ENCODE results near the gene IGFBP5.

IGFBP5 gene

GRCh38 chr2:216670266-216671080 lies 24.9 kb downstream of the IGFBP5 start:
- TF ChIP-seq, protein P1, sequence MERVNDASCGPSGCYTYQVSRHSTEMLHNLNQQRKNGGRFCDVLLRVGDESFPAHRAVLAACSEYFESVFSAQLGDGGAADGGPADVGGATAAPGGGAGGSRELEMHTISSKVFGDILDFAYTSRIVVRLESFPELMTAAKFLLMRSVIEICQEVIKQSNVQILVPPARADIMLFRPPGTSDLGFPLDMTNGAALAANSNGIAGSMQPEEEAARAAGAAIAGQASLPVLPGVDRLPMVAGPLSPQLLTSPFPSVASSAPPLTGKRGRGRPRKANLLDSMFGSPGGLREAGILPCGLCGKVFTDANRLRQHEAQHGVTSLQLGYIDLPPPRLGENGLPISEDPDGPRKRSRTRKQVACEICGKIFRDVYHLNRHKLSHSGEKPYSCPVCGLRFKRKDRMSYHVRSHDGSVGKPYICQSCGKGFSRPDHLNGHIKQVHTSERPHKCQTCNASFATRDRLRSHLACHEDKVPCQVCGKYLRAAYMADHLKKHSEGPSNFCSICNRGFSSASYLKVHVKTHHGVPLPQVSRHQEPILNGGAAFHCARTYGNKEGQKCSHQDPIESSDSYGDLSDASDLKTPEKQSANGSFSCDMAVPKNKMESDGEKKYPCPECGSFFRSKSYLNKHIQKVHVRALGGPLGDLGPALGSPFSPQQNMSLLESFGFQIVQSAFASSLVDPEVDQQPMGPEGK (CRISPR knock-in tag; IDR thresholded peaks at IDR 0.05; ENCODE audit: borderline replicate concordance) = no peak
- TF ChIP-seq ESRRG (CRISPR knock-in tag; IDR thresholded peaks at IDR 0.05) (no peak), RARB (CRISPR knock-in tag; IDR thresholded peaks at IDR 0.05) (no peak), PPARA (CRISPR knock-in tag; IDR thresholded peaks at IDR 0.05; ENCODE audit: borderline replicate concordance) (no peak), CREB5 (CRISPR knock-in tag; IDR thresholded peaks at IDR 0.05; ENCODE audit: low read depth) (no peak), TOX (CRISPR knock-in tag; IDR thresholded peaks at IDR 0.05; ENCODE audit: borderline replicate concordance) (no peak), TCF4 (CRISPR knock-in tag; IDR thresholded peaks at IDR 0.05; ENCODE audit: borderline replicate concordance) (no peak), POU6F1 (CRISPR knock-in tag; IDR thresholded peaks at IDR 0.05; ENCODE audit: borderline replicate concordance, low read depth) (no peak), ZNF8 (CRISPR knock-in tag; IDR thresholded peaks at IDR 0.05) (no peak), BACH2 (CRISPR knock-in tag; IDR thresholded peaks at IDR 0.05; ENCODE audit: borderline replicate concordance) (no peak), ZFP3 (CRISPR knock-in tag; IDR thresholded peaks at IDR 0.05) (no peak), GLIS3 (CRISPR knock-in tag; IDR thresholded peaks at IDR 0.05) (no peak), ZNF565 (CRISPR knock-in tag; conservative IDR thresholded peaks at IDR 0.05; ENCODE audit: low read depth) (no peak), ISL1 (CRISPR knock-in tag; IDR thresholded peaks at IDR 0.05) (no peak), ZFP30 (CRISPR knock-in tag; IDR thresholded peaks at IDR 0.05) (no peak), CSDC2 (CRISPR knock-in tag; IDR thresholded peaks at IDR 0.05) (no peak), ZNF70 (CRISPR knock-in tag; IDR thresholded peaks at IDR 0.05) (no peak), ARNTL (CRISPR knock-in tag; IDR thresholded peaks at IDR 0.05; ENCODE audit: borderline replicate concordance, low read depth) (no peak)
- TF ChIP-seq, protein P2, sequence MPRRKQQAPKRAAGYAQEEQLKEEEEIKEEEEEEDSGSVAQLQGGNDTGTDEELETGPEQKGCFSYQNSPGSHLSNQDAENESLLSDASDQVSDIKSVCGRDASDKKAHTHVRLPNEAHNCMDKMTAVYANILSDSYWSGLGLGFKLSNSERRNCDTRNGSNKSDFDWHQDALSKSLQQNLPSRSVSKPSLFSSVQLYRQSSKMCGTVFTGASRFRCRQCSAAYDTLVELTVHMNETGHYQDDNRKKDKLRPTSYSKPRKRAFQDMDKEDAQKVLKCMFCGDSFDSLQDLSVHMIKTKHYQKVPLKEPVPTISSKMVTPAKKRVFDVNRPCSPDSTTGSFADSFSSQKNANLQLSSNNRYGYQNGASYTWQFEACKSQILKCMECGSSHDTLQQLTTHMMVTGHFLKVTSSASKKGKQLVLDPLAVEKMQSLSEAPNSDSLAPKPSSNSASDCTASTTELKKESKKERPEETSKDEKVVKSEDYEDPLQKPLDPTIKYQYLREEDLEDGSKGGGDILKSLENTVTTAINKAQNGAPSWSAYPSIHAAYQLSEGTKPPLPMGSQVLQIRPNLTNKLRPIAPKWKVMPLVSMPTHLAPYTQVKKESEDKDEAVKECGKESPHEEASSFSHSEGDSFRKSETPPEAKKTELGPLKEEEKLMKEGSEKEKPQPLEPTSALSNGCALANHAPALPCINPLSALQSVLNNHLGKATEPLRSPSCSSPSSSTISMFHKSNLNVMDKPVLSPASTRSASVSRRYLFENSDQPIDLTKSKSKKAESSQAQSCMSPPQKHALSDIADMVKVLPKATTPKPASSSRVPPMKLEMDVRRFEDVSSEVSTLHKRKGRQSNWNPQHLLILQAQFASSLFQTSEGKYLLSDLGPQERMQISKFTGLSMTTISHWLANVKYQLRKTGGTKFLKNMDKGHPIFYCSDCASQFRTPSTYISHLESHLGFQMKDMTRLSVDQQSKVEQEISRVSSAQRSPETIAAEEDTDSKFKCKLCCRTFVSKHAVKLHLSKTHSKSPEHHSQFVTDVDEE (CRISPR knock-in tag; IDR thresholded peaks at IDR 0.05) = no peak
- TF ChIP-seq, protein P3, sequence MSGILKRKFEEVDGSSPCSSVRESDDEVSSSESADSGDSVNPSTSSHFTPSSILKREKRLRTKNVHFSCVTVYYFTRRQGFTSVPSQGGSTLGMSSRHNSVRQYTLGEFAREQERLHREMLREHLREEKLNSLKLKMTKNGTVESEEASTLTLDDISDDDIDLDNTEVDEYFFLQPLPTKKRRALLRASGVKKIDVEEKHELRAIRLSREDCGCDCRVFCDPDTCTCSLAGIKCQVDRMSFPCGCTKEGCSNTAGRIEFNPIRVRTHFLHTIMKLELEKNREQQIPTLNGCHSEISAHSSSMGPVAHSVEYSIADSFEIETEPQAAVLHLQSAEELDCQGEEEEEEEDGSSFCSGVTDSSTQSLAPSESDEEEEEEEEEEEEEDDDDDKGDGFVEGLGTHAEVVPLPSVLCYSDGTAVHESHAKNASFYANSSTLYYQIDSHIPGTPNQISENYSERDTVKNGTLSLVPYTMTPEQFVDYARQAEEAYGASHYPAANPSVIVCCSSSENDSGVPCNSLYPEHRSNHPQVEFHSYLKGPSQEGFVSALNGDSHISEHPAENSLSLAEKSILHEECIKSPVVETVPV (CRISPR knock-in tag; IDR thresholded peaks at IDR 0.05) = no peak

GRCh38 chr2:216666461-216667233 lies 28.7 kb downstream of the IGFBP5 start:
- peak; percentile 76 for ATAC-seq
- TF ChIP-seq CREB5 (CRISPR knock-in tag; IDR thresholded peaks at IDR 0.05; ENCODE audit: low read depth) (no peak), SNAI2 (CRISPR knock-in tag; IDR thresholded peaks at IDR 0.05) (no peak), ZNF8 (CRISPR knock-in tag; IDR thresholded peaks at IDR 0.05) (no peak), OSR1 (CRISPR knock-in tag; IDR thresholded peaks at IDR 0.05) (no peak), ZFP3 (CRISPR knock-in tag; IDR thresholded peaks at IDR 0.05) (no peak), TOX (CRISPR knock-in tag; IDR thresholded peaks at IDR 0.05; ENCODE audit: borderline replicate concordance) (no peak)

More at GRCh38 chr2:216670266-216671080, 24.9 kb downstream of the IGFBP5 start:
- no peak; the same call in 1 of the 3 replicates for ATAC-seq
